ENCODE data around the gene GJD2. TPM values are rescaled to one million over a fixed set of nuclear protein-coding genes. Genes with fewer than 3 reads are reported as not detected.

GJD2 gene
- total RNA-seq, 1 experiment from 2014 or later, result not detected

GRCh38 chr15:34724481-34724880 is 30.3 kb downstream of the GJD2 start:
- no peak overlapping the region for H3K4me2 ChIP-seq (ENCODE audit: low read length)
- H3K4me1 ChIP-seq (ENCODE audit: insufficient read depth, low read length), result no peaks in the 10 kb centered on the region
- ChIA-PET POLR2A (ENCODE audit: unreplicated experiment) (no interaction called here), CTCF (interaction anchor here (0.7 kb wide), 1 partner anchor 196 kb away, joined by 4 read pairs; no protein-coding TSS in a partner anchor)
- peaks cover 19% of the 10 kb centered on the region; the same call in 1 of the 2 replicates for H3K27me3 ChIP-seq (ENCODE audit: low read length)
- no peak overlapping the region for H3K9ac ChIP-seq (ENCODE audit: low read length)
- ATAC-seq (no peak), DNase-seq (no peak)
- H3F3A ChIP-seq (ENCODE audit: low read length, unreplicated experiment), result no peaks in the 10 kb centered on the region
- intact Hi-C loops (cut with micrococcal nuclease), result no loop called here
- H4K20me1 ChIP-seq (ENCODE audit: low read length), result no peaks in the 10 kb centered on the region
- no peaks in the 10 kb centered on the region for H3K9me3 ChIP-seq (ENCODE audit: low read length)
- H3K79me2 ChIP-seq (ENCODE audit: low read length), result no peaks in the 10 kb centered on the region
- no peak overlapping the region for H3K27ac ChIP-seq (ENCODE audit: low read length)
- no peak overlapping the region for H2AFZ ChIP-seq (ENCODE audit: low read length)
- TF ChIP-seq, protein P1, sequence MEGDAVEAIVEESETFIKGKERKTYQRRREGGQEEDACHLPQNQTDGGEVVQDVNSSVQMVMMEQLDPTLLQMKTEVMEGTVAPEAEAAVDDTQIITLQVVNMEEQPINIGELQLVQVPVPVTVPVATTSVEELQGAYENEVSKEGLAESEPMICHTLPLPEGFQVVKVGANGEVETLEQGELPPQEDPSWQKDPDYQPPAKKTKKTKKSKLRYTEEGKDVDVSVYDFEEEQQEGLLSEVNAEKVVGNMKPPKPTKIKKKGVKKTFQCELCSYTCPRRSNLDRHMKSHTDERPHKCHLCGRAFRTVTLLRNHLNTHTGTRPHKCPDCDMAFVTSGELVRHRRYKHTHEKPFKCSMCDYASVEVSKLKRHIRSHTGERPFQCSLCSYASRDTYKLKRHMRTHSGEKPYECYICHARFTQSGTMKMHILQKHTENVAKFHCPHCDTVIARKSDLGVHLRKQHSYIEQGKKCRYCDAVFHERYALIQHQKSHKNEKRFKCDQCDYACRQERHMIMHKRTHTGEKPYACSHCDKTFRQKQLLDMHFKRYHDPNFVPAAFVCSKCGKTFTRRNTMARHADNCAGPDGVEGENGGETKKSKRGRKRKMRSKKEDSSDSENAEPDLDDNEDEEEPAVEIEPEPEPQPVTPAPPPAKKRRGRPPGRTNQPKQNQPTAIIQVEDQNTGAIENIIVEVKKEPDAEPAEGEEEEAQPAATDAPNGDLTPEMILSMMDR (conservative IDR thresholded peaks at IDR 0.05; ENCODE audit: low read depth, low read length), result no peak
- TF ChIP-seq EZH2phosphoT487 (IDR thresholded peaks at IDR 0.05; ENCODE audit: borderline replicate concordance, low read length) (no peak), EZH2 (IDR thresholded peaks at IDR 0.05; ENCODE audit: low read length, unreplicated experiment) (no peak)
- no peak overlapping the region for H3K4me3 ChIP-seq (ENCODE audit: low read length)
- BruUV-seq (replicated peaks), result no TSS peak
- H3K9me2 ChIP-seq (replicated peaks; ENCODE audit: low read length), result no peaks in the 10 kb centered on the region
- H3K36me3 ChIP-seq (ENCODE audit: low read depth, low read length), result no peaks in the 10 kb centered on the region

DNA sequence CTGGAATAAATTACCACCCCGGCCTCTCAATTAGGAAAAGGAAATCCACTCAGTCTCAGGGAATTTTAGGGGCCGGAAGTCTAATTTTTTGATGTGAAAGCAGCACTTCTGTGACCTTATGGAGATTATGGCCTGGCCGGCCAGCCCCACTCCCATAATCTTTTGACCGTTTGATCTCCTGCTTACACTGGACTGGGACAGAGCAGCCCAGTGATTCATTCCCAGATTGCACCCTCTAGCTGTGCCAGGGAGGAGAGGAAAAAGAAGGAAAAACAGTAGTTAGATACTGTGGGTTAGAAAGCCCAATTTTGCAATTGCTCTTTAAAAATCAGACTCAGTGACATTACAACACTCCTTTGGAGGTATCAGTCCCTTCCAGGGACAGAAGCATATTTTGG is 32.4 kb downstream of the GJD2 start:
- H2AFZ ChIP-seq (ENCODE audit: low read length), result no peak overlapping the region
- CTCF ChIA-PET, result no interaction called here
- no peaks in the 10 kb centered on the region for H3F3A ChIP-seq (ENCODE audit: low read length, unreplicated experiment)
- no peaks in the 10 kb centered on the region for H3K9me2 ChIP-seq (replicated peaks; ENCODE audit: low read length)
- no peak overlapping the region for H3K9ac ChIP-seq (ENCODE audit: low read length)
- intact Hi-C loops (cut with micrococcal nuclease), result no loop called here
- no peaks in the 10 kb centered on the region for H3K9me3 ChIP-seq (ENCODE audit: low read length)
- no peaks in the 10 kb centered on the region for H4K20me1 ChIP-seq (ENCODE audit: low read length)
- no peaks in the 10 kb centered on the region for H3K4me1 ChIP-seq (ENCODE audit: insufficient read depth, low read length)
- DNase-seq, result no peak
- peaks cover 18% of the 10 kb centered on the region; the same call in 1 of the 2 replicates for H3K27me3 ChIP-seq (ENCODE audit: low read length)
- POLR2A ChIA-PET (ENCODE audit: unreplicated experiment), result no interaction called here
- peak; percentile 55 for ATAC-seq
- H3K79me2 ChIP-seq (ENCODE audit: low read length), result no peaks in the 10 kb centered on the region
- H3K27ac ChIP-seq (ENCODE audit: low read length), result no peak overlapping the region
- no TSS peak for BruUV-seq (replicated peaks)
- no peak overlapping the region for H3K4me3 ChIP-seq (ENCODE audit: low read length)
- TF ChIP-seq EZH2 (IDR thresholded peaks at IDR 0.05; ENCODE audit: low read length, unreplicated experiment) (no peak), EZH2phosphoT487 (IDR thresholded peaks at IDR 0.05; ENCODE audit: borderline replicate concordance, low read length) (no peak)
- TF ChIP-seq, protein P1 (conservative IDR thresholded peaks at IDR 0.05; ENCODE audit: low read depth, low read length), result no peak
- H3K4me2 ChIP-seq (ENCODE audit: low read length), result no peak overlapping the region
- no peaks in the 10 kb centered on the region for H3K36me3 ChIP-seq (ENCODE audit: low read depth, low read length)

GRCh38 chr15:34721802-34722438 is 32.9 kb downstream of the GJD2 start:
- Histone ChIP-seq H3K79me2 (ENCODE audit: low read length) (no peaks in the 10 kb centered on the region), H3K4me1 (ENCODE audit: insufficient read depth, low read length) (no peaks in the 10 kb centered on the region), H3K9ac (ENCODE audit: low read length) (no peak overlapping the region), H3K4me2 (ENCODE audit: low read length) (no peak overlapping the region), H3K27me3 (ENCODE audit: low read length) (peaks cover 23% of the 10 kb centered on the region), H3F3A (ENCODE audit: low read length, unreplicated experiment) (no peaks in the 10 kb centered on the region), H4K20me1 (ENCODE audit: low read length) (no peaks in the 10 kb centered on the region), H3K36me3 (ENCODE audit: low read depth, low read length) (no peaks in the 10 kb centered on the region), H2AFZ (ENCODE audit: low read length) (no peak overlapping the region), H3K27ac (ENCODE audit: low read length) (no peak overlapping the region), H3K9me3 (ENCODE audit: low read length) (no peaks in the 10 kb centered on the region), H3K4me3 (ENCODE audit: low read length) (no peak overlapping the region), H3K9me2 (replicated peaks; ENCODE audit: low read length) (no peaks in the 10 kb centered on the region)
- TF ChIP-seq EZH2phosphoT487 (IDR thresholded peaks at IDR 0.05; ENCODE audit: borderline replicate concordance, low read length) (no peak), EZH2 (IDR thresholded peaks at IDR 0.05; ENCODE audit: low read length, unreplicated experiment) (no peak)
- TF ChIP-seq, protein P1 (conservative IDR thresholded peaks at IDR 0.05; ENCODE audit: low read depth, low read length), result no peak
- DNase-seq (no peak), ATAC-seq (no peak)
- intact Hi-C loops (cut with micrococcal nuclease), result no loop called here
- BruUV-seq (replicated peaks), result no TSS peak
- ChIA-PET CTCF (no interaction called here), POLR2A (ENCODE audit: unreplicated experiment) (no interaction called here)

All from PC-3 (cell line).